Calu3 (cell line): ENCODE results near the gene CLIP1. TPM values are rescaled to one million over a fixed set of nuclear protein-coding genes. Genes with fewer than 3 reads are reported as not detected.

Experiments used
- BruUV-seq: library from RNA; stranded (reverse); fragments of 400-500 nt; replicated peaks from 2 replicates; lab custom pipeline; 2021; lab: Mats Ljungman, UMichigan
- CTCF ChIA-PET: fragments of 300-600 bp; sonication (Branson Sonifier 250); formaldehyde crosslinking; loops from one replicate; lab custom pipeline; 2022; ENCODE audit warnings: antibody characterized with exemption; lab: Charles Lee
- DNase-seq: peaks from one replicate; pipeline ENCODE4 v3.0.0; 2022
- H3K27ac Mint-ChIP-seq: one replicate; pipeline ENCODE4 v1.8.0; 2022; ENCODE audit warnings: mixed read lengths; ENCODE audit not compliant: unreplicated experiment
- H3K27me3 Mint-ChIP-seq: one replicate; pipeline ENCODE4 v1.8.0; 2022; ENCODE audit warnings: mixed read lengths; ENCODE audit not compliant: unreplicated experiment
- H3K36me3 Mint-ChIP-seq: one replicate; pipeline ENCODE4 v1.8.0; 2022; ENCODE audit warnings: mild to moderate bottlenecking, moderate library complexity, mixed read lengths; ENCODE audit not compliant: insufficient read depth, unreplicated experiment
- H3K4me1 Mint-ChIP-seq: one replicate; pipeline ENCODE4 v1.8.0; 2022; ENCODE audit warnings: mild to moderate bottlenecking, low read depth, mixed read lengths; ENCODE audit not compliant: unreplicated experiment
- H3K4me3 Mint-ChIP-seq: one replicate; pipeline ENCODE4 v1.8.0; 2022; ENCODE audit warnings: mild to moderate bottlenecking, low read depth, moderate library complexity, mixed read lengths; ENCODE audit not compliant: unreplicated experiment
- H3K9me3 Mint-ChIP-seq: one replicate; pipeline ENCODE4 v1.8.0; 2022; ENCODE audit warnings: low read depth, mixed read lengths; ENCODE audit not compliant: unreplicated experiment
- intact Hi-C: fragments of 100-400 bp; cut with micrococcal nuclease; formaldehyde crosslinking; loops from one replicate; pipeline ENCODE4 v1.10.0; 2022; ENCODE audit not compliant: unreplicated experiment
- total RNA-seq: library from RNA; stranded (reverse); gene quantifications from 2 replicates; pipeline ENCODE4 v1.2.3, GENCODE V29; 2022
- TF ChIP-seq, protein P1 (sequence below): fragments of 200-600 bp; IDR thresholded peaks from one replicate; pipeline ENCODE4 v1.8.0; 2022; ENCODE audit warnings: antibody characterized with exemption; ENCODE audit not compliant: unreplicated experiment

CLIP1 gene
- total RNA-seq, 1 experiment from 2014 or later = 95.3 TPM

DNA sequence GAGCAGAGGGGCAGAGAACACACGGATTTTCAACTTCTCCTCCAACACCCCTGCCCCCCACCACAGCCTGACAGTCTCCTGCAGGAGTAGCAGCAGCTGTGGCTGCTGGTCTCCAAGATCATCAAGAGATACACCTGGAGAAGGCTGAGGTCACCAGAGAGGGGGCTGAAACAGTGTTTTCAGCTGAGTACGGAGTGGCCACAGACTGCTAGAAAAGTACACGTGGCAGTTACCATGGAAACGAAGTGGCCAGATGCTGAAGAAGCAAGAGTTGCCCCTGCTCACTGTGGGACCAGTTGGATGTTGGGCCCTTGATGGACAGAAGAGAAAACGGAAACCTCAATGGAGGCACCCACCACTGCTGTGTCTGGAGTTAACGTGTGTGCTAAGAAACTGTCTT lies 191.7 kb downstream of the CLIP1 start:
- Mint-ChIP-seq H3K27ac (no peak overlapping the region), H3K4me3 (no peak overlapping the region), H3K4me1 (no peaks in the 10 kb centered on the region), H3K36me3 (peaks cover 12% of the 10 kb centered on the region), H3K9me3 (no peaks in the 10 kb centered on the region), H3K27me3 (no peaks in the 10 kb centered on the region)
- CTCF ChIA-PET = no interaction called here
- DNase-seq = no peak
- TF ChIP-seq, protein P1, sequence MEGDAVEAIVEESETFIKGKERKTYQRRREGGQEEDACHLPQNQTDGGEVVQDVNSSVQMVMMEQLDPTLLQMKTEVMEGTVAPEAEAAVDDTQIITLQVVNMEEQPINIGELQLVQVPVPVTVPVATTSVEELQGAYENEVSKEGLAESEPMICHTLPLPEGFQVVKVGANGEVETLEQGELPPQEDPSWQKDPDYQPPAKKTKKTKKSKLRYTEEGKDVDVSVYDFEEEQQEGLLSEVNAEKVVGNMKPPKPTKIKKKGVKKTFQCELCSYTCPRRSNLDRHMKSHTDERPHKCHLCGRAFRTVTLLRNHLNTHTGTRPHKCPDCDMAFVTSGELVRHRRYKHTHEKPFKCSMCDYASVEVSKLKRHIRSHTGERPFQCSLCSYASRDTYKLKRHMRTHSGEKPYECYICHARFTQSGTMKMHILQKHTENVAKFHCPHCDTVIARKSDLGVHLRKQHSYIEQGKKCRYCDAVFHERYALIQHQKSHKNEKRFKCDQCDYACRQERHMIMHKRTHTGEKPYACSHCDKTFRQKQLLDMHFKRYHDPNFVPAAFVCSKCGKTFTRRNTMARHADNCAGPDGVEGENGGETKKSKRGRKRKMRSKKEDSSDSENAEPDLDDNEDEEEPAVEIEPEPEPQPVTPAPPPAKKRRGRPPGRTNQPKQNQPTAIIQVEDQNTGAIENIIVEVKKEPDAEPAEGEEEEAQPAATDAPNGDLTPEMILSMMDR = no peak
- no TSS peak for BruUV-seq
- intact Hi-C loops = no loop called here

DNA sequence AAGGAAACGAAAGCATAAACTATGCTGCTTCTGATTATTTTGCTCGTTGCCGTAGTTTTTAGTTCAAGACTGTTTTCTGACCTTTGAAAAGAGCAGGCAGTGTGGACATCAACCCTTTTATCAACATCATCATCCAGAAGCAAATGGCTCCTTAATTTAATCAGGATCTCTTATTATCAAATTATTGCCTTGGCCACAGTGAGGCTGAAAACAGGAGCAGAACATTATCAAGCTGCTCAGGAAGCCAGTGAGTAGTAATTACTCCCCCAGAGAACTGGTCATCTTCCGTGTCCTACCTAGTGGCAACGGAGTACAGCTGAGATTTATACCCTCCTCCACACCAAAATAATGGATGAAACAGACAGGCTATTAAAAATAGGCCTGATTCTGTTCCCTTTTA lies 194.4 kb downstream of the CLIP1 start:
- DNase-seq = no peak
- peaks cover 35% of the 10 kb centered on the region for H3K36me3 Mint-ChIP-seq
- no peaks in the 10 kb centered on the region for H3K27me3 Mint-ChIP-seq
- TF ChIP-seq, protein P1 = no peak
- CTCF ChIA-PET = no interaction called here
- peaks cover 15% of the 10 kb centered on the region for H3K4me1 Mint-ChIP-seq
- no peaks in the 10 kb centered on the region for H3K9me3 Mint-ChIP-seq
- H3K4me3 Mint-ChIP-seq = no peak overlapping the region
- intact Hi-C loops = no loop called here
- no peak overlapping the region for H3K27ac Mint-ChIP-seq
- no TSS peak for BruUV-seq

DNA sequence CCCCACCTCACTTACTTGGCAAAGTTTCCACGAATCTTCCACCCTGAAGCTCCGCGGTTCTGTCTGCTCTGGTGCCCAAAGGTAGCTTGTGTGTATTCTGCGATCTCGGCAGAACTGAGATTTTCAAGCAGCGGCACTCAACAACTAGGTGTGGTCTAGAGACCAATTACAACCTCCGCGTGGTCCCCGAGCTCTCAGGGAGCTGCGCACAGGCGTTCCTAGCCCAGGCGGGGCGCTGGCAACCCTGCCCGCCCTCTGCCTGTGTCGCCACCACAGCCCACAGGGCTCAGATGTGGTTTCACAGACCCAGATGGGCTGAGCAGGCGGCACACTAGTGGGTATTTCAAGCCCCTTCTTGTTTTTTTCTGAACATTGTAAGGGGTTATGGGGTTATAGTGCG lies 195.1 kb downstream of the CLIP1 start:
- CTCF ChIA-PET = no interaction called here
- BruUV-seq = no TSS peak
- TF ChIP-seq, protein P1 = no peak
- H3K27ac Mint-ChIP-seq = no peak overlapping the region
- peaks cover 15% of the 10 kb centered on the region for H3K4me1 Mint-ChIP-seq
- peak overlapping the region; percentile 99 for H3K4me3 Mint-ChIP-seq
- no peaks in the 10 kb centered on the region for H3K27me3 Mint-ChIP-seq
- no peaks in the 10 kb centered on the region for H3K9me3 Mint-ChIP-seq
- DNase-seq = no peak
- peaks cover 40% of the 10 kb centered on the region for H3K36me3 Mint-ChIP-seq
- intact Hi-C loops = no loop called here

DNA sequence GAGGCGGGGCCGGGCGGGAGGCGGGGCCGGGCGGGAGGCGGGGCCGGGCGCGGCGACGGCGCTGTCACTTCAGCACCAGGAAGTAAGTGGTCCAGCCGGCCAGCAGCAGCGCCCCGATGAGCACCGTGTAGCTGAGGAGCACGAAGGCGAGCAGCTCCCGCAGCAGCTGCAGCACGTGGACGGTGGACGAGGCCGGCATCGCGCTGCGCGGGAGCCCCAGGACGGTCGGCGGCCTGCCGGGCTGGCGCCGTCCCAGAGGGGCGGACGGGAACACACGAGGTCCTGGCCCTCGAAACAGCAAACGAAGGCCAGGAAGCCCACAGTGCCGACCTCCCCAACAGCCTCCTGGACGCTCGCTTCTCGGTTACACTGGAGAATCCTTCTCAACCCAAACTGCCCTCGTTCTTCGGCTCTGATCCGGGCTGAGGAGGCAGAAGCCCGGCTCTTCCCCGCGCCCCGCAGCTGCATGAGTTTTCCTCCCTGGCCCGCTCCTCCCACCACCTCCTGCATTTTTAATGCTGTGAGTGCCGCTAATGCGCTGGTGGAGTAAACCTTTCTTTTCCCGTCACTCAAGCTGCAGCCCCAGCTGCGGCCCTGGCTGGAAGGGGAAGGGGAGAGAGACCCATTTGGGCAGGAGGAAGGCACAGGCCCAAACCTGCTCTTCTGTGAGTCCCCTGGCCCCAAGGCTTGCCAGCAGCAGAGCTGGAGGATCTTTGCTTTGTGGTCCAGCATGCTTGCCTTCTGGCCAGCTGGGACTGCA lies 195.9 kb downstream of the CLIP1 start:
- DNase-seq = no peak
- Mint-ChIP-seq H3K4me1 (peaks cover 15% of the 10 kb centered on the region), H3K4me3 (peak overlapping the region; percentile 99), H3K9me3 (no peaks in the 10 kb centered on the region), H3K36me3 (peaks cover 44% of the 10 kb centered on the region), H3K27me3 (no peaks in the 10 kb centered on the region), H3K27ac (no peak overlapping the region)
- intact Hi-C loops = no loop called here
- BruUV-seq = no TSS peak
- TF ChIP-seq, protein P1 = no peak
- CTCF ChIA-PET = interaction anchor here (0.6 to 0.7 kb wide), 3 partner anchors 235 to 1924 kb away, joined by 3 to 8 read pairs (median 4); partner anchors contain the start of gene SIRT4
